Activated B cell treated with CpG ODN at 0.5 μM for 24 hours (primary cell): ENCODE measurements around the gene KRTAP3-1. TPM values are rescaled to one million over a fixed set of nuclear protein-coding genes. Genes with fewer than 3 reads are reported as not detected.

Source experiments
- ATAC-seq: fragments of 200-7000 bp; cut with Tn5 transposase; one replicate; pipeline ENCODE4 v1.10.0; 2021; ENCODE audit warnings: low read depth, mild to moderate bottlenecking, moderate library complexity
- CTCF ChIA-PET: fragments of 350-600 bp; sonication (Branson Sonifier 250); formaldehyde crosslinking; loops from one replicate; lab custom pipeline; 2021; ENCODE audit warnings: antibody characterized with exemption; lab: Charles Lee
- POLR2A ChIA-PET: fragments of 350-600 bp; sonication (Branson Sonifier 250); formaldehyde crosslinking; loops from one replicate; lab custom pipeline; 2021; ENCODE audit warnings: antibody characterized with exemption; lab: Charles Lee
- DNase-seq: peaks from one replicate; pipeline ENCODE4 v3.0.0; 2022
- H3K27ac Mint-ChIP-seq: one replicate; pipeline ENCODE4 v1.8.0; 2020; ENCODE audit warnings: mixed read lengths
- H3K27me3 Mint-ChIP-seq: one replicate; pipeline ENCODE4 v1.8.0; 2021; ENCODE audit warnings: mixed read lengths
- H3K36me3 Mint-ChIP-seq: one replicate; pipeline ENCODE4 v1.8.0; 2021; ENCODE audit warnings: low read depth, mixed read lengths
- H3K4me1 Mint-ChIP-seq: one replicate; pipeline ENCODE4 v1.8.0; 2021; ENCODE audit warnings: mixed read lengths
- H3K4me3 Mint-ChIP-seq: one replicate; pipeline ENCODE4 v1.8.0; 2020; ENCODE audit warnings: mild to moderate bottlenecking, mixed read lengths
- H3K9me3 Mint-ChIP-seq: one replicate; pipeline ENCODE4 v1.8.0; 2020; ENCODE audit warnings: mixed read lengths
- CTCF ChIP-seq: fragments of 200-600 bp; IDR thresholded peaks from one replicate; pipeline ENCODE4 v1.8.0; 2022; ENCODE audit warnings: antibody characterized with exemption, mild to moderate bottlenecking
- intact Hi-C: fragments of 100-400 bp; cut with micrococcal nuclease; formaldehyde crosslinking; loops from one replicate; pipeline ENCODE4 v1.15.1; 2024
- total RNA-seq: library from RNA; stranded (reverse); gene quantifications from 2 replicates; pipeline ENCODE4 v1.2.3, GENCODE V29; 2022

KRTAP3-1 gene
- total RNA-seq, 1 donor from 2014 or later, result not detected

DNA sequence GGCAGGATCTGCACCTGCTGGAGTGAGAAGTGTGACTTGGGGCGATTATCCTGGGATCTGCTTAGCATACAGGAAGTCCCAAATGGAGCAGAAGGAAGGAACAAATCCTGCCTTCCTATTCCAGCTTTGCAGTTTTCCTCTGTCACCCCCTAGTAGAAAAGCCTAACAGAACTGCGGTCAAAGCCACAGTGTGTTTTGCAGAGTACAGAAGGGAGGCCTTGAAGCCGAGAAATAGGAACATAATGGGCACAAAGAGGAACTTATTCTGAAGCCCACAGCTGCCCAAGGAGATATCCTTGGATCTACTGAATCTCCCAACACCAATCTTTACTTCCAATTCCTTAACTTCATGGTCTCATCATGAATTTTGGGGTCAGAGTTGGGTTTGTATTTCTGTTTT lies 9.6 kb upstream of the KRTAP3-1 start:
- DNase-seq (no peak), ATAC-seq (no peak)
- H3K36me3 Mint-ChIP-seq, result no peaks in the 10 kb centered on the region
- no peaks in the 10 kb centered on the region for H3K4me1 Mint-ChIP-seq
- no peak overlapping the region for H3K4me3 Mint-ChIP-seq
- intact Hi-C loops, result no loop called here
- H3K27ac Mint-ChIP-seq, result no peak overlapping the region
- POLR2A ChIA-PET, result no interaction called here
- H3K9me3 Mint-ChIP-seq, result peaks cover 4% of the 10 kb centered on the region
- CTCF ChIA-PET, result no interaction called here
- peaks cover 9% of the 10 kb centered on the region for H3K27me3 Mint-ChIP-seq
- TF ChIP-seq CTCF, result no peak

DNA sequence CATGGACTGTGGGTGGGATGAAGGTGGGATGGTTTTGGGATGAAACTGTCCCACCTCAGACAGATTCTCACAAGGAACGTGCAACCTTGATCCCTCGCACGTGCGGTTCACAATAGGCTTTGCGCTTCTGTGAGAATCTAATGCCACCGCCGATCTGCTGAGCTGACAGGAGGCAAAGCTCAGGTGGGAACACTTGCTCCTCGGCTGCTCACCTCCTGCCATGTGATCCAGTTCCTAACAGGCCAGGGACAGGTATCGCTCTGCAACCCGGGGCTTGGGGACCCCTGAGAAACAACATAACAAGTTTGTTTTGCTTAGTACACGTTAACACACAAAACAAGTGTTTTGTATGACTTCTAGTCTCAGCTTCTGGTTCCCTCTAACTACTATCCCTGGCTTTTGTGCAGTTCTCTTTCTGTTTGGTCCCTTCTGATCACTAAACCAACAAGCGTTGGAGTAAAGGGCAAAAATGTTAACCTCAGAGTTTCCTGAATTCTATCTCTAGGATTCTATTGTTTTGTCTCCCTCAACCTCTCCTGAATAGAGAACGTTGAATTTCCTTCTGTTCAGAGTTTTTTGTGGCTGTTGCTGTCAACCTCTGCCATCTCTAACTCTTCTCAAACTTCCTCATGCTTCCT lies 7.8 kb upstream of the KRTAP3-1 start:
- no peak for ATAC-seq
- Mint-ChIP-seq H3K27me3 (peaks cover 9% of the 10 kb centered on the region), H3K27ac (no peak overlapping the region), H3K9me3 (peaks cover 4% of the 10 kb centered on the region), H3K4me1 (no peaks in the 10 kb centered on the region), H3K36me3 (no peaks in the 10 kb centered on the region), H3K4me3 (no peak overlapping the region)
- no peak for DNase-seq
- no peak for TF ChIP-seq CTCF
- POLR2A ChIA-PET, result no interaction called here
- intact Hi-C loops, result no loop called here
- CTCF ChIA-PET, result no interaction called here

- CTCF ChIA-PET, result no interaction called here
- Mint-ChIP-seq H3K9me3 (no peaks in the 10 kb centered on the region), H3K27me3 (peaks cover 3% of the 10 kb centered on the region), H3K27ac (no peak overlapping the region), H3K36me3 (no peaks in the 10 kb centered on the region), H3K4me1 (no peaks in the 10 kb centered on the region), H3K4me3 (no peak overlapping the region)
- ATAC-seq (no peak), DNase-seq (no peak)
- POLR2A ChIA-PET, result no interaction called here
- TF ChIP-seq CTCF, result no peak
- intact Hi-C loops, result no loop called here
These were observed 6.5 kb upstream of the KRTAP3-1 start for GRCh38 chr17:41015454-41015853.

DNA sequence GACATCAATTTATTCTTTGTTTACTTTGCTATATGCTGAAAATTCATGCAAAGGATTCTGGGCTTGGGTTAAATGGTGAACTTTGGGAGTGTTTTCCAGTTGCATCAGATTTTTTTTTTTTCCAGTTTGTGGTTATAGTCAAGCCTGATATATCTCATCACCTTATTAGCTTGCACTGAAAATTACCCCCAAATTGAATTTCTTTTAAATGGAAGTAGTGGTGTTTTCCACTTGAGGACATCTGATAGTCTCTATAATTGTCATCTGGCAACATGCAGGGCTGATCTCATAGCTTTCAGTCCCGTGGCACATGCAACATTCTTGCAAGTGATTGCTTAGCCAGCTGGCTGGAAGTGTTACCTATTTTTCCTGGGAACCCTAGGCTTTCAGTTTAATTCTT lies 4.7 kb upstream of the KRTAP3-1 start:
- Mint-ChIP-seq H3K4me3 (no peak overlapping the region), H3K36me3 (no peaks in the 10 kb centered on the region), H3K27ac (no peak overlapping the region), H3K27me3 (peaks cover 7% of the 10 kb centered on the region), H3K9me3 (no peaks in the 10 kb centered on the region), H3K4me1 (no peaks in the 10 kb centered on the region)
- CTCF ChIA-PET, result no interaction called here
- DNase-seq (no peak), ATAC-seq (no peak)
- POLR2A ChIA-PET, result no interaction called here
- TF ChIP-seq CTCF, result no peak
- intact Hi-C loops, result no loop called here

DNA sequence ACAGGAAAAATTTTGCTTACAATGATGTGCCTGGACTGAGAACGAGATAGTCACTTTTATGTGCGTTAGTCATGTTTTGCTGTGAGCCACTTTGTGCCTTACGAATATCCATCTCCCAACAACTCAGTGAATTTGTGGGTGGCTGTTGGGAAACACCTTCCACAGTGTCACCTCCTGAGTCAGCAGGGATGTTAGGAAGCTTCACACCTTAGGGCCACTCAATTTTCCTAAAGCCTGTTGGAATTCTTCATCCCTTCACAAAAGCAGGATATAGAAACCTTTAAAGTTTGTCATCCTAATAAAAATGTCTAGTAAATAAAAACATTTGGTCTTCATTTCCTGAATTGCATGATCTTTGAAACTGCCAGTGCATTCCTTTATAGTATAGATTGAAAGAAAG lies 4.3 kb upstream of the KRTAP3-1 start:
- Mint-ChIP-seq H3K27ac (no peak overlapping the region), H3K9me3 (no peaks in the 10 kb centered on the region), H3K27me3 (peaks cover 7% of the 10 kb centered on the region), H3K4me3 (no peak overlapping the region), H3K36me3 (no peaks in the 10 kb centered on the region), H3K4me1 (no peaks in the 10 kb centered on the region)
- no peak for ATAC-seq
- intact Hi-C loops, result no loop called here
- ChIA-PET CTCF (no interaction called here), POLR2A (no interaction called here)
- DNase-seq, result no peak
- TF ChIP-seq CTCF, result no peak
